ENCODE results near the gene TNFAIP8L3.
"Not testable (repeated sequence)": the region's sequence is repeated elsewhere in the genome, so short reads cannot be mapped to it uniquely, and the experiment has no call there.

Gene TNFAIP8L3

DNA sequence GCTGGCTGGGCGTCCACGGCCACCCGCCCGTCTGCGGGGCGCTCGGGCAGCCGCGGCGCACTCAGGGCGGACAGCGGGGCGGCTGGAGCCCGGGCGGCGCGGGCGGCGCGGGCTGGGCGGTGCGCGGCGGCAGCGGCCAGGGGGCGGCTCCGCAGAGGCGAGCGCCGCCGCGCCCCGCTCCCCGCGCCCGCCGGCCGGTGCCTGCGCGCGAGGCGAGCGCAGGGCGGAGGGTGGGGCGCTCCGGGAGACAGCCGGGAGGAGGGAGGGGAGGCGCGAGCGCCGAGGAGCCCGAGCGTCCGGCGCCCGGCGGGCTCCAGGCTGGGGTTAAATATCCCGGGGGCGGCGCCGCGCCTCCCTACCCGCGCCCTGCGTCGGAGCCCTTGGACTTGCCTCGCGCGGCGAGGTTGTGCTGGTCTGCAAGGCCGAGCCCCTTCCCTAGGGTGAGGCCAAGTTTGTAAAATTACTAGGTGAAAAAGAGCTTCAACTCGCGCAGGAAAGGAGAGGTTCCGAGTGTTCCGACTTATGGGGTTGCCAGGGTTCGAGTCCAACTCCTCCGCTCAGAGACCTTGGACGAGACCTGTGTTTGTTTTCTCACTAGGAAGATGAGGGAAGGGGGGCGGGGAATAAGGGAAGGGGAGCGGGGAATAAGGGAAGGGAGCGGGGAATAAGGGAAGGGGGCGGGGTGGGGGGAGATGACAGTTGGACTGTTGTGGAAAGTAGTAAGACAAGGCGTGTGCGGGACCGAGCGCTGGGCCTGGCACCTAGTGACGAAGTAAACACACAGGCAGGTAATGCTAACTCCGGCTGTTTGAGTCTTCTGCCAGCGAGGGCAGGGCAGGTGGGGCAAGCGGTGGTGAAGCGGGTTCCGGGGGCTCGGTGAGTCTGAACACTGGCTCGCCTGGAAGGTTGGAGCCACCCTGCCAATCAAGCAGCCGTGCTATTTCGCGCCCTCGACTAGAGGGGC is at the start of gene TNFAIP8L3:
TSS of gene TNFAIP8L3 (minus strand) at position 301 of the 964 bp plus-strand sequence. CDS start 311 bp downstream, outside the sequence.
- peak; percentile 56 for DNase-seq (ENCODE audit: low spot score)

DNA sequence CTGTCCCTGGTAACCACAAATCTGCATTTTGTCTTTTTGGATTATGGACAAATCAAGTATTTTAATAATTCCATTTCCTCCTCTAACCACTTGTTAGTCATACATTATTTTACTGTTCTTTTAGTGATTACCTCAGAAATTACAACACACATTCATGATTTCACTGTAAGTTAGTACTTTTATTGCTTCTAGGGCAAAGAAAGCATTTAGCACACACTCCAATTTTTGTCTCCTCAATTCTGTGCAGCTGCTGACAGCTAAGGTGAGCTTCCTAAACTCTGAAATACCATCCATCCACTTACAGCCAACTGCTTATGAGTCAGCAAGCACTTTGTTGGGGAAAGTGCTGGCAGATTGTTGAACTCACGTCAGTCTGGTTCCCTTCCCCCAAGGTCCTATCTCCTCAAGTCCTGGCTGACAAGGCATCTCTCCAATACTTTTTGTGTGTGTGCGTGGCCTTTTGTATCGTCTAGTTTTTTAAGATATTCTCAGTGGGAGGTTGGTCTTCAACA is 49.4 kb upstream of the TNFAIP8L3 start:
- DNase-seq (ENCODE audit: low spot score) = no peak

DNA sequence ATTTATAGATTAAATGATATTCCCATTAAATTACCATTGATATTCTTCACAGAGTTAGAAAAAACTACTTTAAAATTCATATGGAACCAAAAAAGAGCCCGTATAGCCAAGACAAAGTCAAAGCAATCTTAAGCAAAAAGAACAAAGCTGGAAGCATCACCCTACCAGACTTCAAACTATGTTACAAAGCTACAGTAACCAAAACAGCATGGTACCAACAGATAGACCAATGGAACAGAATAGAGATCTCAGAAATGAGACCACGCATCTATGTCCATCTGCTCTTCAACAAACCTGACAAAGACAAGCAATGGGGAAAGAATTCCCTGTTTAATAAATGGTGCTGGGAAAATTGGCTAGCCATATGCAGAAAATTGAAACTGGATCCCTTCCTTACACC is 45.6 kb upstream of the TNFAIP8L3 start:
- not testable (repeated sequence) for DNase-seq (ENCODE audit: low spot score)

DNA sequence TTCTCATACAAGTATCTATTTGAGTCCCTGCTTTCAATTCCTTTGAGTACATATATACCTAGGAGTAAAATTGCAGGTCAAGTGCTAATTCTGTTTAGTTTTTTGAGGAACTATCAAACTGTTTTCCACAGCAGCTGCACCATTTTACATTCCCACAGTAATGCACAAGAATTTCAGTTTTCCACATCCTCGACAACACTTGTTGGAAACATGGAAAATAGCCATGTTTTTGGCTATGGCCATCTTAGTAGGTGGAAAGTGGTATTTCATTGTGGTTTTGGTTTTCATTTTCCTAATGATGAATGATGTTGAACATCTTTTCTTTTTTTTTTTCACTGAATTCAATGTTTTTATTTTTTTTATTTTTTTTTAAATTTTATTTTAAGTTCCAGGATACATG is 44.4 kb upstream of the TNFAIP8L3 start:
- DNase-seq (ENCODE audit: low spot score) = no peak

DNA sequence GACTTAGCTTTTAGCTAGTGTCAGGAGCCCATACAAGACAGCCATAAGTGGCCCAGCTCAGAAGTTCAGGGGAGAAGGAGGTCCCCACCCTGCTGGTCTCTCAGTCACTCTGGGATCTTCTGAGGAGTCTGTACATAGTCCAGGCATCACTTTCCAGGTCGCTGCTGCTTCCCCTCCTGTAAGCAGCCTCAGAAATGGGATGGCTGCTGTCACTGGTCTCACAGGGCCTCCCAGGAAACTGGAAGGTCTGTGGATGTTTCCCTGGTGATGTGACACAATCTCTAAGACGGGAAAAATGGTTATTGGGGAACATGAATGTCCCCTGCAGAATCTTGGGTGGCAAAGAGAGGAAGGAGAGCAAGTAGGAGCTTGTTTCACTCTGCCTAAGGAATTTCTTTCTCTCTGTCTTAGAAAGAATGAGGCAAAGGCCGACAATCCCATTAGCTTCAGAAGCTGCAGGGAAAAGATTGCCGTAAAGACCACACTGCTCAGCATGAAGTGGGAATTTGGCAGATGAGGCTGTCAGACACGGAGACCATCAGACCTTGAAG is 43.2 kb upstream of the TNFAIP8L3 start:
- DNase-seq (ENCODE audit: low spot score) = no peak

DNA sequence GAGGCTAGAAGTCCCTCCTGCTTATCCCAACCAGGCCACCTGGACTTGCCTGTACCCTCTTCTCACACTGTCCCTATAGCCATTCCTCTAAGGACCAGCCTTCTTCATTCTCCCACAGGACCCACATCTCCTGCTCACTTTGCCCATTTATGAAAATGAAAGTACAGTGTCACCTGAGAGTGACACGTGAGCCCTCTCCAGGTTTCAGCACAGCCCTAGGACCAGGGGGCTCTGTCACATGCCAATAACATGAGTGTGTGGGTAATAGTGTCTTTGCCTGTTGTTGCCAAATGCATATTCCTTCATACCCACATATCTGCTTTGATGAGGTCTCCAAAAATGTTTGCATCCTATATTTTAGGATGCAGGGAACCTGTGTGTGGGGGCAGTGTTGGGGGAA is 42.3 kb upstream of the TNFAIP8L3 start:
- DNase-seq (ENCODE audit: low spot score) = no peak

DNA sequence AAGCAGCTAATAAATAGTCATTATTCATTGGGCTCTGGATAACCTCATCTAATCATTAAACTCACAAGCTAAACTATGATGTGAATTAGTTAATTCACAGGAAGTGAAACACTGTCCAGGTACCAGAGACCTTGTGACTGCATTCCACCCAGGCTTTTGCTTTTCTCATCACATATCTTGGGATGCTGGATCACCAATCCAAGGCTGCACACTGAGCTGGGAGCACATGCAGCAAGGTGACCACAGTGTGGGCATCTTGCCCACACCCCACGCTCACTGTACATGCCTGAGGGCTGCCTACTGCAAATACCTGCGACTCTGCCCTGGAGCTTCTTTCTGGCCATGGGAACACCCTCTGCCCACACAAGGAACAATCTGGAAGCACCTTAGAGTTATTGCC is 40.6 kb upstream of the TNFAIP8L3 start:
- DNase-seq (ENCODE audit: low spot score) = no peak

DNA sequence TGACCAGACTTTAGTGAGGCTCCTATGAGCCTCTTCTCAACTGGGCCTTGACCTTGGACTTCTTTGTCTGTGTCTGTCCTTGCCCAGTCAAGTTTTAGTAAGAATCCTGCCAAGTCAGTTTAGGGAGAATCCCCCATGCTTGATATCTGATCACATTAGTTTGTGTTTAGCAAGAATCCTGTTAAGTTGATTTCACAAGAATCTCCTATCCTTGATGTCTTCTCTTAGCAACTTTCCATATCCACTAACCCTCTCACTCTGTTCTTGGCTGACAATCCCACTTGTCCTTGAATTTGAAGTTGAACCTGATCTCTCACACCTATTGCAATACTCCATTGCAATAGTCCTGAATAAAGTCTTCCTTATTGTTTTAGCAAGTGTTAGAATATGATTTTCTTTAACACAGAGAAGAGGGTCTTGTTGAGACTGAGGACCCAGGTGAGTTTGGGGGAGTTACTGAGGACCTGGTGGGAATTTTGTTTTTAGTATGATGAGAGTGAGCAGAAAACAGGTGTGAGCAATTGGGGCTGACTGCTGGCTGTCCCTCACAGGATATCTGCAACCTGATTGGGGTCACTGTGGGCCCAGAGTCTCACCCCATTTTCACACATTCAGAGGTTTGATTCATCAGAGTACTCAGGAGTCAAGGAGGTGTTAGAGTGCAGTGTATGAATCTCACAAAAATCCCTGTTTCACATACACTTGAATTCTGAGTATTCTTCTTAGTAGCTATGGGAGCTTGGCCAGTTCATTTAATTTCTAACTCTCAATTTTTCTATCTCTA is 39.9 kb upstream of the TNFAIP8L3 start:
- DNase-seq (ENCODE audit: low spot score) = no peak

DNA sequence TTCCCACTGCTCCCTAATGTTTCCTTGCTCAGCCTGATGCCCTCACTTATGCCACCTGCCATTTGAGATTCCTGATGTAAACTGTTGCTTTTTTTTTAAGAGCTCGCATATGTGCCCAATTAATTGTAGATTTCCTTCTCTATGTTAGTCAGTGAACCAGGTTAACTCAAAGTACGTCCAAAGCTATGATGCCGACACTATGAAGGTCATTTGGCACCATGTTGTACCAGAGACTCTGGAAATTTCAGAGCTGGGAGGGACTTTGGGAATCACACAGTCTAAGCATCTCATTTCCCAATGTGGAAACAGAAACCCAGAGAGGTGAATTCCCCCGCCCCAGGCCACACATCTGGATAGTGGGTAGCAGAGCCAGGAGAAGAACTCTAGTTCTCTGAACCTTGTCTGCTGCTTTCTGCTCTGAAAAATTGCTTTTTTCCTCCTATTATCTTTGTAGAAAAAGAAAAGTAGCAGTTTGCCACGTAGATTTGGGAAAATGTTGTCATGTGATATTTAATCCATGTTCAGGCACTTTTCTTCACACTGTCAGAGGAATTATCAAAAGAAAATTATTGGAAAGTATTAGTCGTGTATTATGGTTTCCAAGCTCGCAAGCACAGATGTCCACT is 38.5 kb upstream of the TNFAIP8L3 start:
- no peak for DNase-seq (ENCODE audit: low spot score)

DNA sequence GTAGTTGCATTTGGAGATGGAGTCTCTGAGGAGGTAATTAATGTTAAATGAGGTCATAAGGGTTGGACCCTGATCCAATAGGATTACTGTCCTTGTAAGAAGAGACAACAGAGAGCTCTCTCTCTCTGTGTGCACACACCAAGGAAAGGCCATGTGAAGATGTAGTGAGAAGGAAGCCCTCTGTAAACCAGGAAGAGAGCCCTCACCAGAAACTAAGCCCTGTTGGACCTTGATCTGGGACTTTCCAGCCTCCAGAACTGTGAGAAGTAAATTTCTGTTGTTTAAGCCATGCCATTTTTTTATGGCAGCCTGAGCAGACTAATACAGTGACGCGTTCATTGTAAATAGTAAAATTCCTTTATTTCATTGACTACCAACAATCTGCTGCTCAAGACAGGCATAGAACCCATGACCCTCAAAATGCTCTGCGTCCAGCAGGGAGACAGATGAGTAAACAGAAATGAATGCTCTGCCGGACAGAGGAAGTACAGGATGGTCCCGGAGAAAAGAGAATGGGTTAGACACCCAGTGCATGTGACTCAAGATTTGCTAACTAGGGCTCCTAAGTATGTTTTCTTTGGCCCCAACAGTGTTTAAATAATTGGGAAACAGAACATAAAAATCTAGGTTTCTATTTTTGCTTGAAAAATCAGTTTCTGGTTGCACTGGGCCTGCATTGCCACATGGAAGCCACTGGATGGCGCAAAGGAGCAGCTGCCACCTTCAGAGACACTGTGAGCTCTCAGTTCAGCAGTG is 37.9 kb upstream of the TNFAIP8L3 start:
- DNase-seq (ENCODE audit: low spot score) = peak; percentile 9

DNA sequence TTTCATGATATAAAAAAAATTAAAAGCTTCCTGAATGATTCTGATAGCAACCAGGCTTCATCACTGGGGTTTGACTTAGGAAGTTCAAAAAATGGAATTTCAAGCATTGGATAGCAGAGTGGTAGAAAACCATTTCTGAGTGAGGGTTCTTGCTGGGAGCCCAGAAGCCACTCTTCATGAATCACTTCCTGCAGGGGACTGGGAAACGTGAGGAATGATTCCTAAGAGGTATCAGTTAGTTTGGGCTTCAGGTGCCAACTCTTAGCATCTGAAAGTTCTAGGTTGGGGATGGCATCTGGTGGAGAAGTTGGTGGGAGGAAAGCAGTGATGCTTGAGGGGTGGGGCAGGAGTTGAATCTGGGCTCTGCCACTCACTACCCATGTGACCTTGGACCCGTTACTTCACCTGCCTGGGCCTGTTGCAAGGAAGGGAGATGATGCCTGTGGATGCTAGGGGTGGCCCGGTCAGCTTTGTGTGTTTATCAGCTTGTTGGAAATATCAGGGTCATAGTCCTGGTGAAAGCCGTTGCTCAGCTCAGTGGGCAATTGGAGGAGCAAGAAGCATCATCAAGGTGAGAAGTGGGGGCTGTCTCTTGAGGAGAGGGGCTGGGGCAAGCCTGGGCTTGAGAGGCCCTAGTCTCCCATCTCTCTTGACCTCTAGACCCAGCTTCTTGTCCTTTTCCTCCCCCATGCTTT is 37.0 kb upstream of the TNFAIP8L3 start:
- DNase-seq (ENCODE audit: low spot score) = no peak

DNA sequence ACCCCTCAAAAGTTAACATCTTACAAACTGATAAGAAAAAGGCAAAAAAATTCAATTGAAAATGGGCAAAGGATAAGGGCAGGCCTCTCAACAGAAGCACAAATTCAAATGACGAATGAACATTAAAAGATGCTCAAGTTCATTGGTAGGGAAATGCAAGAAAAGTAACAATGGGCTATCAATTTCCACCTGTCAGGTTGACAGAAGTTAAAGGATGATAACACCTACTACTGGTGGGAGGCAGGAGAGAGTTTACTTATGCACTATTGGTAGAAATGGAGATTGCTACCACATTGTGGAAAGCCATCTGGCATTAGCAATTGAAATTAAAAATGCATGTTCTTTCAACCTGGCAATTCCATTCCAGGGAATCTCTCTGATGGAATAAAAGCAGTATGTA is 35.6 kb upstream of the TNFAIP8L3 start:
- DNase-seq (ENCODE audit: low spot score) = no peak

DNA sequence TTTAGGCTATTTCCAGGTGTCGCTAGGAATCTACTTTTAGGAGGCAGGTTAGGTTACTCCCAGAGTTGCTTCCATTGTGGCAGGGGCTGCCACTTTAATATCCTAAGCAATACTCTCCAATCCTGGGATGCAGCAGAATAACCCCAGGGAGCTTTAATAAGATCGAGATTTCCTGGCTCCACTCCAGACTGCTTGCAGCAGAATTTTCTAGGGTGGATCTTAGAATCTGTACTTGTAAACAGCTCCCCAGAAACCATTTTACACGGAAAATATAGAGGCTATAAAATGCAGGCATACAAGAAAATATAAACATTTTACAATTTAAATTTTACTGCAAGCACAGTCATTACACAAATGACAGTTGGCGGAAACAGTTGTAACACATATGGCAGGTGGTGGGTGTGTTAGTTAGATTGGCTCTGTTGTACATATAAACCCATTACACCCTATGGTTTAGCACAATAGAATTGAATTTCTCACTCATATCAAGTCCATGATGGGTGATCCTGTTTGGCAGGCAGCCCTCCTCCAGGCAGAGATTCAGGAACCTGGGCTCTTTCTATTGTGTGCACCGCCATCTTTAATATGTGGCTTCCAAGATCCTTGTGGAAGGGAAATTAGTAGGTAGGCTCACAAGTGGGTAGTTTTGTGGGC is 35.0 kb upstream of the TNFAIP8L3 start:
- DNase-seq (ENCODE audit: low spot score) = no peak

DNA sequence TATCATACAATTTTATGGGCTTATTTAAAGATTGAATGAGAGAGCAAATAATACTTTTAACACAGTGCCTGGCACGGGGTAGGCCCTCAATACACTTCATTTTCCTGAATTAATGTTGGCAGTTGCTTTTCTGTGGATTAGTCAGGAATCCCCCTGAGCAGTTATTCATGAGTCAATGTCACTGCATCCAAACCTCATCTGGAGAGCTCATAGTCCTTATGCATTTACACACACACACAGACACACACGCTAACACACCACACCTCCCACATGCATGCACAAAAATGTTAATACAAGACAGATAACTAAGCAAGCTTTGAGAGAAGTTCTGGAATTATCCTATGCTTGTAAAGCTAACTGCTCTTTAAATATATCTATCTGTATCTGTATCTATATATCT is 34.0 kb upstream of the TNFAIP8L3 start:
- no peak for DNase-seq (ENCODE audit: low spot score)

DNA sequence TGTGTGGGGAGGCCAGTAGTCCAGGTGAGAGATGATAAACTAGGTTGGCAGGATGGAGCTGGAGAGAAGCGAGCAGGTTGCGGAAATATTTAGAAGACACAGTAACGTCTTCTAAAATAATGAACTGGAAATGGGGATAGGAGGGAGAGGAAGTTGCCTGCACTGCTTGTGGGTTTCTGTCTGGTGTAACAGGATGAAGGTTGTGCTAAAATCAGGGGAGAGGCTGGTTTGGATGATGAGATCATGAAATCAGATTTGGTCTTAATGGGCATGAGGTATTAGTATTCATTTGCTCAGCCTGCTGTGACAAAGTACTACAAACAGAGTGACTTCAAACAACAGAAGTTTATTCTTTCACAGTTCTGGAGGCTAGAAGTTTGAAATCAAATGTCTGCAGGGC is 32.1 kb upstream of the TNFAIP8L3 start:
- no peak for DNase-seq (ENCODE audit: low spot score)

DNA sequence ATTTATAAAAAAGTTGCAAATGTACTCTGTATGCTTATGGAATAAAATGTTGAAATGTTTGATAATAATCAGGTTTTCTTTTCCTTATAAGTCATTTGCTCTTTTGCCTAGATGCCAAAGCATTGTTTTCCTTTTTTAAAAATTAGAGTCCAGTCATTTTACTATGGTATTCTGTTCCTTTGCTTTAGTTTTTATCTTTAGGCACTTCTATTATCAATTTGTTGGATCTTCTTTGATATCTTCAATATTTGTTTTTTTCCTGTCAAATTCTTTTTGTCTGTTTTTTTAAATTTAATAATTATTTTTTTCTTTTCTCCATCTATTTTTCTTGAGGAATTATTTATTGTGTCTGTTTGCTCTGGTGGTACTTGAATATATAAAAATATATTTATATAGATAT is 28.3 kb upstream of the TNFAIP8L3 start:
- DNase-seq (ENCODE audit: low spot score) = not testable (repeated sequence)

DNA sequence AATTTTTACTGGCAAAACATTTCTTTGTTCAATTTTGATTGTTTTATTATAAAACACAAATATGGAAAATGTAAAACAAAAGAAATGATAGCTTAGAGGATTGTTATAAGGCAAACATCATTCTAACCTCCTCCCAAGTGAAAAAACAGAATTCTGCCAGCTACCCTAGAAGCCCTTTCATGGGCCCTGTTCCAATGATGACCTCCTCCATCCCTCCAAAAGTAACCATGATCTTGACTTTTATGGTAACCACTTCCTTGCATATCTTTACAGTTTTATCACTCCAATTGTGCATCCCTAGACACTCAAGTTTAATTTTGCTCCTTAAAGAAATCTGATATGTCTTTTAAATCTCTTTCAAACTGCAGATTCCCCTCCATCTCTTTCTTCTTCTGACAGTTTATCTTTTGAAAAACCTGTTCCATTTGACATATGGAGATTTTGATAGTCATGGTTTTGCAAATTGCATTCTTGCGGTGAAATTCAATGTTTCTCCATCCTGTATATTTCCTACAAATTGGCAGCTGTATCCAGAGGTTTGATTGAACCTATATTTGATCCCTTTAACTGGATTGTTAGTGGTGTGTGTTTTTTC is 27.0 kb upstream of the TNFAIP8L3 start:
- DNase-seq (ENCODE audit: low spot score) = no peak

DNA sequence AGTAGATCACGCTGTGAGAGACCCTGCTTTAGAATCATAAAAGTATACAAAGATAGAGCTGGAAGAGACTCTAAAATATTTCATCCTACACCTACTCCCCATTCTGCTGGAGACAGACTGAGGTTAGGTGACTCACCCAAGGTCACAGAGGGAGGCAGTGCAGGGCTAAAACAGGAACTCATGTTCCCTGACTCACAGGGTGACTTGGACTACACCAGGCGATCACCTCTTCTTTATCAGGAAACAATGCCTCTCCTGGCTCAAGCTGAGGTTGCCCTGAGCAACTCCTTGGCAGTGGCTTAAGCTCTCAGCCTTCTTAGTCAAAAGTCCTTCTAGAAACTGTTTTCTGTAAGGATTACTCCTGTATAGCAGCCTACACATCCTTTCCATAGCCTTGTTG is 26.4 kb upstream of the TNFAIP8L3 start:
- no peak for DNase-seq (ENCODE audit: low spot score)

DNA sequence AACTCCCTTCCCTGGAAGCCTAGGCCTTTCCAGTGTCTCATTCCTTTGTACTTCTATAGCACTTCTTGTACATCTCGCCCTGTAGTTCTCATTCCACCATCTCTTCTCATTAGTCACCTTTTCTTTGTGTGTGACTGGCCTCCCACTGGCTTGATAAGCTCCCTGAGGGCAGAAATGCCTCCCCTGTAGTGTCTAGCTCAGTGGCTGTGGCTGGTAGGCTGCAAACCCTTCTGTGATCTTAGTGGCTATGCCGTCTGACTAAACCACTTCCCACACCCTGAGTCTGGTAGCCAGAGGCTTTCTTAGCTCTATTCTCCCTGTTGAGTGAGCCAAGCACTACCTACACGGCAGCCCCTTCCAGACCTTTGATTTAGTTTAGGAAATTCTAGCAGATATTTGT is 24.4 kb upstream of the TNFAIP8L3 start:
- no peak for DNase-seq (ENCODE audit: low spot score)

DNA sequence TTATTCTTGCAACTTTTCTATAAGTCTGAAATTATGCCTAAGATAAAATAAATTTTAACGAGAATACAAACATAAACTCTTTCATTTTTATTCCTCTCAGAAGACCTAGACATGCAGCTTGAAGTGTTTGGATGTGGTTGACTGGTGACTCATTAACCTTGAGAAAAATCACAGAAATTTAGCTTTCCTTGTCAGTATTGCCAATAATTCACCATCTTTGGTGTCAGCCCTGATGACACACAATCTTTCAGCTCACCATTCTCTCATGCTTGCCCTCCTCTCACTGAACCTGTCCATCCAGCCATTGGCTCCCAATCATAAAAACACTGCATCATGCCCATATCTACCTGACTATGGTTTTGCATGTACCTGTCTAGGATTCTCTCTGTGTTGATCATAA is 22.6 kb upstream of the TNFAIP8L3 start:
- DNase-seq (ENCODE audit: low spot score) = no peak

Data from HuH-7 (cell line).